ENCODE data around the gene HMGB2. TPM values are rescaled to one million over a fixed set of nuclear protein-coding genes. Genes with fewer than 3 reads are reported as not detected.

HMGB2 gene
- total RNA-seq, 1 experiment from 2014 or later = 278 TPM

DNA sequence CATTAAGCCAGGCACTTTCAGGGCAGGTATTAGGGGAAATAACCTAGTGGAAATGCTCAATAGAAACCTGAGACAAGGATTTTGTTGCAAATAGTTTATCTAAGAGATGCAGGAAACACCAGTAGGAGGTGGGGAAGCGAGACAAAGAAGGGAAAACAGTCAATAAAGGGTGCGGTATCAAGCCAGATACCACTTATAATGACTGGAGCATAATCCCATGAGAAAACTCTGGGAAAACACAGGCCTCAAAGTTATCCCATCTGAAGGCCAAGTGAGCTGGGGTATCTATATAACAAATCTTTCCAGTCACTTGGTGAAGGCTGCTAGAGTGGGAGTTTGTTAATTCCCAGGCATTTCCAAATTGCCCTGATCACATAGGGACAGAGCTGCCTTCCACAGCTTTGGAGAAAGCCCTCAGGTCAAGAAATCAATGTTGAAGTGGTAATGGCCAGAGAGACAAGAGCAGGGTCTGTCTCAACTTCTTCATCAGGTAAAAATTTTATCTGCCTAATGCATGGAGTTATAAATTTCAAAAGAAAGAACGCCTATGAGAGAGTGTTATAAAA lies 9.8 kb upstream of the HMGB2 start:
- H3K23me2 ChIP-seq (ENCODE audit: insufficient read length, low read depth, low read length, poor library complexity, severe bottlenecking) = no peaks in the 10 kb centered on the region
- H2AK5ac ChIP-seq (ENCODE audit: insufficient read length, low read length) = no peak overlapping the region
- H4K8ac ChIP-seq (replicated peaks; ENCODE audit: insufficient read length, low read depth, low read length) = no peak overlapping the region
- peaks cover 21 to 43% of the 10 kb centered on the region in 2 experiments for H3K4me1 Mint-ChIP-seq
- peak overlapping the region in 1 of 2 experiments; percentile 15; a peak in 1 of 5 replicates for H3K4me3 Mint-ChIP-seq
- TF ChIP-seq, protein P1, sequence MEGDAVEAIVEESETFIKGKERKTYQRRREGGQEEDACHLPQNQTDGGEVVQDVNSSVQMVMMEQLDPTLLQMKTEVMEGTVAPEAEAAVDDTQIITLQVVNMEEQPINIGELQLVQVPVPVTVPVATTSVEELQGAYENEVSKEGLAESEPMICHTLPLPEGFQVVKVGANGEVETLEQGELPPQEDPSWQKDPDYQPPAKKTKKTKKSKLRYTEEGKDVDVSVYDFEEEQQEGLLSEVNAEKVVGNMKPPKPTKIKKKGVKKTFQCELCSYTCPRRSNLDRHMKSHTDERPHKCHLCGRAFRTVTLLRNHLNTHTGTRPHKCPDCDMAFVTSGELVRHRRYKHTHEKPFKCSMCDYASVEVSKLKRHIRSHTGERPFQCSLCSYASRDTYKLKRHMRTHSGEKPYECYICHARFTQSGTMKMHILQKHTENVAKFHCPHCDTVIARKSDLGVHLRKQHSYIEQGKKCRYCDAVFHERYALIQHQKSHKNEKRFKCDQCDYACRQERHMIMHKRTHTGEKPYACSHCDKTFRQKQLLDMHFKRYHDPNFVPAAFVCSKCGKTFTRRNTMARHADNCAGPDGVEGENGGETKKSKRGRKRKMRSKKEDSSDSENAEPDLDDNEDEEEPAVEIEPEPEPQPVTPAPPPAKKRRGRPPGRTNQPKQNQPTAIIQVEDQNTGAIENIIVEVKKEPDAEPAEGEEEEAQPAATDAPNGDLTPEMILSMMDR (conservative IDR thresholded peaks at IDR 0.05) = no peak
- peaks cover 0 to 3% of the 10 kb centered on the region in 2 experiments; a peak in 2 of 5 replicates for H3K9me3 Mint-ChIP-seq
- no peaks in the 10 kb centered on the region for H4K20me1 ChIP-seq (ENCODE audit: control insufficient read depth, insufficient read depth, insufficient read length)
- H3K27ac ChIP-seq (ENCODE audit: insufficient read length, low read depth, low read length) = no peak overlapping the region
- no peaks in the 10 kb centered on the region for H3K9me3 ChIP-seq (ENCODE audit: control insufficient read depth, low read depth, low read length)
- no peak overlapping the region for H2BK120ac ChIP-seq (ENCODE audit: low read depth, low read length, poor library complexity, severe bottlenecking)
- no peaks in the 10 kb centered on the region for H3K27me3 ChIP-seq (ENCODE audit: insufficient read depth, low read length)
- H3K27me3 Mint-ChIP-seq (ENCODE audit: low read depth) = no peaks in the 10 kb centered on the region
- H3K79me2 ChIP-seq (ENCODE audit: insufficient read depth, low read length) = no peaks in the 10 kb centered on the region
- no peak overlapping the region for H3K23ac ChIP-seq (ENCODE audit: insufficient read length, low read depth, low read length)
- WGBS (ENCODE audit: extremely low coverage, insufficient read length, low lambda C conversion rate) = no CpG with 5 or more reads among the region's 3 CpGs
- H3K14ac ChIP-seq (ENCODE audit: insufficient read depth, low read length) = no peak overlapping the region
- no peak overlapping the region for H3K4ac ChIP-seq (ENCODE audit: low read depth, low read length)
- H2AFZ ChIP-seq (ENCODE audit: low read length) = no peak overlapping the region
- no peak overlapping the region for H3K9ac ChIP-seq (ENCODE audit: extremely low read depth, insufficient read length, low read length)
- H3K36me3 Mint-ChIP-seq (ENCODE audit: insufficient read depth in 1 of 3, low read depth in 3 of 3) = peaks cover 0 to 4% (median 2%) of the 10 kb centered on the region in 3 experiments; a peak in 1 of 7 replicates
- peak overlapping the region in 2 of 3 experiments; percentile 69 to 95; a peak in 4 of 7 replicates for H3K27ac Mint-ChIP-seq
- no peak overlapping the region for H2BK12ac ChIP-seq (ENCODE audit: insufficient read length, low read depth, low read length)
- no peaks in the 10 kb centered on the region for H3K79me1 ChIP-seq (ENCODE audit: insufficient read depth, low read depth, low read length, poor library complexity, severe bottlenecking)
- no peak overlapping the region for H2BK15ac ChIP-seq (ENCODE audit: low read depth, low read length)
- H3K18ac ChIP-seq (ENCODE audit: insufficient read length, low read depth, low read length) = no peak overlapping the region
- no peak overlapping the region for H2BK5ac ChIP-seq (ENCODE audit: insufficient read length, low read length)
- no peak overlapping the region for H3K56ac ChIP-seq (ENCODE audit: insufficient read length, low read depth, low read length)
- H3K4me2 ChIP-seq (ENCODE audit: insufficient read depth, insufficient read length, low read length) = no peak overlapping the region
- peaks cover 3% of the 10 kb centered on the region; the same call in 1 of the 2 replicates for H3K4me1 ChIP-seq (ENCODE audit: insufficient read depth, low read length)
- no peak overlapping the region for H4K5ac ChIP-seq (ENCODE audit: insufficient read length, low read depth, low read length)
- H3T11ph ChIP-seq (ENCODE audit: low read length) = no peak overlapping the region
- no peak overlapping the region for H2BK20ac ChIP-seq (ENCODE audit: low read depth, low read length, poor library complexity, severe bottlenecking)
- DNase-seq = no peak
- H4K91ac ChIP-seq (ENCODE audit: insufficient read length, low read depth, low read length) = no peak overlapping the region

Data from H9 (cell line).